Neural progenitor cell (in vitro differentiated cells): ENCODE data around the gene CSF2. TPM values are rescaled to one million over a fixed set of nuclear protein-coding genes. Genes with fewer than 3 reads are reported as not detected.

Experiments used
- DNase-seq: peaks from one replicate; pipeline ENCODE4 v3.0.0-alpha.2; 2016; ENCODE audit warnings: low spot score
- H2AFZ ChIP-seq: fragments of 200-600 bp; sonication (generic); replicated peaks from 2 replicates; pipeline ENCODE4 v1.6.1; 2016; ENCODE audit warnings: antibody characterized with exemption
- H3F3A ChIP-seq: fragments of 200-600 bp; sonication (generic); 2 replicates; pipeline ENCODE4 v1.6.1; 2016; ENCODE audit warnings: antibody characterized with exemption, low read depth
- H3K27ac ChIP-seq: fragments of 200-600 bp; sonication (generic); 2 replicates; pipeline ENCODE4 v1.5.1; 2016; ENCODE audit warnings: mild to moderate bottlenecking
- H3K27me3 ChIP-seq: fragments of 200-600 bp; sonication (generic); 2 replicates; pipeline ENCODE4 v1.6.1; 2016; ENCODE audit warnings: mild to moderate bottlenecking, moderate library complexity
- H3K36me3 ChIP-seq: fragments of 200-600 bp; sonication (generic); 2 replicates; pipeline ENCODE4 v1.5.1; 2016
- H3K4me1 ChIP-seq: fragments of 200-600 bp; sonication (generic); 2 replicates; pipeline ENCODE4 v1.6.1; 2016; ENCODE audit warnings: mixed run types
- H3K4me2 ChIP-seq: fragments of 200-600 bp; sonication (generic); 2 replicates; pipeline ENCODE4 v1.6.1; 2016
- H3K4me3 ChIP-seq: fragments of 200-600 bp; sonication (generic); 2 replicates; pipeline ENCODE4 v1.5.1; 2016
- H3K79me2 ChIP-seq: fragments of 200-600 bp; sonication (generic); 2 replicates; pipeline ENCODE4 v1.6.1; 2016; ENCODE audit warnings: low read depth
- H3K9ac ChIP-seq: fragments of 200-600 bp; sonication (generic); 2 replicates; pipeline ENCODE4 v1.6.1; 2016
- H3K9me3 ChIP-seq: fragments of 200-600 bp; sonication (generic); 2 replicates; pipeline ENCODE4 v1.5.1; 2016; ENCODE audit warnings: low read depth
- H4K20me1 ChIP-seq: fragments of 200-600 bp; sonication (generic); 2 replicates; pipeline ENCODE4 v1.6.1; 2016; ENCODE audit warnings: low read depth
- H3K27ac Mint-ChIP-seq: 3 replicates; pipeline ENCODE4 v1.8.0; 2021; ENCODE audit warnings: mixed read lengths
- H3K27me3 Mint-ChIP-seq: 2 replicates; pipeline ENCODE4 v1.8.0; 2022; ENCODE audit warnings: low read depth, mild to moderate bottlenecking, inconsistent platforms, moderate library complexity, mixed read lengths; ENCODE audit not compliant: insufficient read depth
- H3K36me3 Mint-ChIP-seq: 3 replicates; pipeline ENCODE4 v1.8.0; 2021; ENCODE audit warnings: mixed read lengths
- H3K4me1 Mint-ChIP-seq: 3 replicates; pipeline ENCODE4 v1.8.0; 2021; ENCODE audit warnings: mixed read lengths
- H3K4me3 Mint-ChIP-seq: 3 replicates; pipeline ENCODE4 v1.8.0; 2021; ENCODE audit warnings: mild to moderate bottlenecking, moderate library complexity, mixed read lengths
- H3K9me3 Mint-ChIP-seq: 3 replicates; pipeline ENCODE4 v1.8.0; 2020; ENCODE audit warnings: mixed read lengths
- EZH2 ChIP-seq: fragments of 200-600 bp; sonication (generic); IDR thresholded peaks from 2 replicates; pipeline ENCODE4 v1.6.1; 2017; ENCODE audit warnings: antibody characterized with exemption, mild to moderate bottlenecking, moderate library complexity
- EZH2phosphoT487 ChIP-seq: fragments of 200-600 bp; sonication (generic); IDR thresholded peaks from 2 replicates; pipeline ENCODE4 v1.6.1; 2017; ENCODE audit warnings: antibody characterized with exemption
- total RNA-seq: library from RNA; depleted of rRNA; stranded (reverse); fragments of >200 nt; gene quantifications from 2 replicates; pipeline ENCODE4 v1.2.3, GENCODE V29; 2015; ENCODE audit warnings: low replicate concordance
- TF ChIP-seq, protein P1 (sequence below): fragments of 200-600 bp; sonication (generic); IDR thresholded peaks from 2 replicates; pipeline ENCODE4 v1.5.1; 2017; ENCODE audit warnings: antibody characterized with exemption, mild to moderate bottlenecking

The CSF2 gene
- total RNA-seq, 1 donor from 2014 or later: not detected

DNA sequence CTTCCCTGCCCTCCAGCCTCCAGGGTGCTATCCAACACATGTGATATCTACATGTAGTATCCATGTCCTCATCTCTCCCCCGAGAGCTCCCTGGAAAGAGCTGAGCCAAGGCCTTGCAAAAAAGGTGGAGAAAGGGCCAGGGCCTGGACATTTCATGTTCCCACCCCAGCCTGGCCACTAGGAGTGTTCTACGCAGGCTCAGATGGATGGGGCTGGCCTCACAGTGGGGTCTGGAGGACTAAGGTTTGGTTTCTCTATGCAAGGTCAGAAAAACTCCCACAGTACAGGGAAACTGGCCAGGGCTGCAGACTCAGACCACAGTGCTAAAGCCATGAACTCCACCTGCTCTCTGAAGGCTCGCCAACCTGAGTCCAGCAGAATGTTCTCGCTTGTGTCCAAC is 1.5 kb upstream of the CSF2 start:
- no peaks in the 10 kb centered on the region for H4K20me1 ChIP-seq
- H2AFZ ChIP-seq: no peak overlapping the region
- no peak overlapping the region for H3K27ac ChIP-seq
- H3K4me3 ChIP-seq: no peak overlapping the region
- Mint-ChIP-seq H3K4me3 (no peak overlapping the region), H3K9me3 (no peaks in the 10 kb centered on the region), H3K36me3 (peaks cover 1% of the 10 kb centered on the region), H3K27ac (no peak overlapping the region), H3K4me1 (peaks cover 5% of the 10 kb centered on the region), H3K27me3 (peaks cover 2% of the 10 kb centered on the region)
- H3F3A ChIP-seq: no peaks in the 10 kb centered on the region
- no peaks in the 10 kb centered on the region for H3K27me3 ChIP-seq
- TF ChIP-seq EZH2phosphoT487: no peak
- TF ChIP-seq, protein P1, sequence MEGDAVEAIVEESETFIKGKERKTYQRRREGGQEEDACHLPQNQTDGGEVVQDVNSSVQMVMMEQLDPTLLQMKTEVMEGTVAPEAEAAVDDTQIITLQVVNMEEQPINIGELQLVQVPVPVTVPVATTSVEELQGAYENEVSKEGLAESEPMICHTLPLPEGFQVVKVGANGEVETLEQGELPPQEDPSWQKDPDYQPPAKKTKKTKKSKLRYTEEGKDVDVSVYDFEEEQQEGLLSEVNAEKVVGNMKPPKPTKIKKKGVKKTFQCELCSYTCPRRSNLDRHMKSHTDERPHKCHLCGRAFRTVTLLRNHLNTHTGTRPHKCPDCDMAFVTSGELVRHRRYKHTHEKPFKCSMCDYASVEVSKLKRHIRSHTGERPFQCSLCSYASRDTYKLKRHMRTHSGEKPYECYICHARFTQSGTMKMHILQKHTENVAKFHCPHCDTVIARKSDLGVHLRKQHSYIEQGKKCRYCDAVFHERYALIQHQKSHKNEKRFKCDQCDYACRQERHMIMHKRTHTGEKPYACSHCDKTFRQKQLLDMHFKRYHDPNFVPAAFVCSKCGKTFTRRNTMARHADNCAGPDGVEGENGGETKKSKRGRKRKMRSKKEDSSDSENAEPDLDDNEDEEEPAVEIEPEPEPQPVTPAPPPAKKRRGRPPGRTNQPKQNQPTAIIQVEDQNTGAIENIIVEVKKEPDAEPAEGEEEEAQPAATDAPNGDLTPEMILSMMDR: no peak
- no peak for TF ChIP-seq EZH2
- no peak overlapping the region for H3K4me2 ChIP-seq
- H3K36me3 ChIP-seq: no peaks in the 10 kb centered on the region
- H3K79me2 ChIP-seq: no peaks in the 10 kb centered on the region
- no peaks in the 10 kb centered on the region for H3K9me3 ChIP-seq
- no peak for DNase-seq
- H3K4me1 ChIP-seq: peaks cover 7% of the 10 kb centered on the region
- H3K9ac ChIP-seq: no peak overlapping the region

DNA sequence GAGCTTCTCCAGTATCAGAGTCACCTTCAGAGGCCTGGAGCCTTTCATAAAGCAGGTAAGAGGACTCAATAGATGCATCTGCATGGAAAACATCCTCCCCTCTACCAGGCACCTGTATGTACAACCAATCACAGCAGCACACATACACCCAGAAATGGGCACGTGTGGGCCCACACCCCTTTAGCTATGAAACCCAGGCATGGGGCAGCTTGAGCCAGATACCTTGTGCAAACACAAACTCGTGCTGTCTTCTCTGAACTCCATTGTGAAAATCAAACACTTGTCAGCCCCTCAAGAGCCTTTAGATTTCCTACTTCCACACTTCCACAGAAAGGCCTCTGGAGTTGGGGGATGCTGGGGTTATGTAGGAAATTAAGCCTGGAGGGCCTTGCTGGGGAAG is 1.1 kb upstream of the CSF2 start:
- Histone ChIP-seq H3K4me3 (no peak overlapping the region), H3K4me1 (peaks cover 7% of the 10 kb centered on the region)
- no peak overlapping the region for H3K27ac Mint-ChIP-seq

DNA sequence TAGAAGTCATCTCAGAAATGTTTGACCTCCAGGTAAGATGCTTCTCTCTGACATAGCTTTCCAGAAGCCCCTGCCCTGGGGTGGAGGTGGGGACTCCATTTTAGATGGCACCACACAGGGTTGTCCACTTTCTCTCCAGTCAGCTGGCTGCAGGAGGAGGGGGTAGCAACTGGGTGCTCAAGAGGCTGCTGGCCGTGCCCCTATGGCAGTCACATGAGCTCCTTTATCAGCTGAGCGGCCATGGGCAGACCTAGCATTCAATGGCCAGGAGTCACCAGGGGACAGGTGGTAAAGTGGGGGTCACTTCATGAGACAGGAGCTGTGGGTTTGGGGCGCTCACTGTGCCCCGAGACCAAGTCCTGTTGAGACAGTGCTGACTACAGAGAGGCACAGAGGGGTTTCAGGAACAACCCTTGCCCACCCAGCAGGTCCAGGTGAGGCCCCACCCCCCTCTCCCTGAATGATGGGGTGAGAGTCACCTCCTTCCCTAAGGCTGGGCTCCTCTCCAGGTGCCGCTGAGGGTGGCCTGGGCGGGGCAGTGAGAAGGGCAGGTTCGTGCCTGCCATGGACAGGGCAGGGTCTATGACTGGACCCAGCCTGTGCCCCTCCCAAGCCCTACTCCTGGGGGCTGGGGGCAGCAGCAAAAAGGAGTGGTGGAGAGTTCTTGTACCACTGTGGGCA is 642 bp downstream of the CSF2 start:
- Histone ChIP-seq H3K4me3 (no peak overlapping the region), H3K9ac (no peak overlapping the region), H3K79me2 (no peaks in the 10 kb centered on the region), H4K20me1 (no peaks in the 10 kb centered on the region), H3F3A (no peaks in the 10 kb centered on the region), H3K9me3 (no peaks in the 10 kb centered on the region), H3K4me1 (peaks cover 7% of the 10 kb centered on the region), H3K36me3 (no peaks in the 10 kb centered on the region), H3K27me3 (no peaks in the 10 kb centered on the region), H3K4me2 (no peak overlapping the region), H3K27ac (no peak overlapping the region), H2AFZ (no peak overlapping the region)
- TF ChIP-seq, protein P1: no peak
- TF ChIP-seq EZH2 (no peak), EZH2phosphoT487 (no peak)
- DNase-seq: no peak
- H3K4me3 Mint-ChIP-seq: no peak overlapping the region
- no peak overlapping the region for H3K27ac Mint-ChIP-seq
- H3K27me3 Mint-ChIP-seq: no peaks in the 10 kb centered on the region
- peaks cover 1% of the 10 kb centered on the region for H3K36me3 Mint-ChIP-seq
- no peaks in the 10 kb centered on the region for H3K9me3 Mint-ChIP-seq
- peaks cover 5% of the 10 kb centered on the region for H3K4me1 Mint-ChIP-seq

More for the DNA sequence above, 1.1 kb upstream of the CSF2 start:
- Histone ChIP-seq H3K27me3 (no peaks in the 10 kb centered on the region), H3K36me3 (no peaks in the 10 kb centered on the region), H3K79me2 (no peaks in the 10 kb centered on the region), H3K4me2 (no peak overlapping the region), H3K9ac (no peak overlapping the region), H3K27ac (no peak overlapping the region), H4K20me1 (no peaks in the 10 kb centered on the region), H3K9me3 (no peaks in the 10 kb centered on the region), H3F3A (no peaks in the 10 kb centered on the region), H2AFZ (no peak overlapping the region)
- Mint-ChIP-seq H3K4me3 (no peak overlapping the region), H3K36me3 (peaks cover 1% of the 10 kb centered on the region), H3K9me3 (no peaks in the 10 kb centered on the region), H3K27me3 (peaks cover 2% of the 10 kb centered on the region), H3K4me1 (peaks cover 5% of the 10 kb centered on the region)
- DNase-seq: no peak
- TF ChIP-seq EZH2phosphoT487: no peak
- no peak for TF ChIP-seq EZH2
- TF ChIP-seq, protein P1: no peak
